NAMALWA (cell line): Measurements from ENCODE around the gene CARF.
A peak's percentile ranks its signal among the peaks of the same experiment; 100 is the strongest.
"Not testable (repeated sequence)": the region's sequence is repeated elsewhere in the genome, so short reads cannot be mapped to it uniquely, and the experiment has no call there.

Source experiments
- DNase-seq: peaks from one replicate; pipeline ENCODE4 v3.0.0-alpha.2; 2015; ENCODE audit warnings: low spot score

CARF gene

GRCh38 chr2:202911512-202912341, at the start of gene CARF, which contains the start of gene WDR12:
CARF (plus strand) TSS chr2:202912275; CDS start chr2:202941903, 29,628 bp downstream.
WDR12 (minus strand) TSS chr2:202911673; CDS start chr2:202911476, 197 bp downstream.
- peak; percentile 95 for DNase-seq

- DNase-seq = peak; percentile 84
Observed at GRCh38 chr2:202870431-202871299, 41.4 kb upstream of the CARF start.

- peak; percentile 75 for DNase-seq
Observed at GRCh38 chr2:202871300-202872141, 40.6 kb upstream of the CARF start, which contains the start of gene ICA1L. ICA1L (minus strand) TSS chr2:202871766; CDS start chr2:202829009, 42,757 bp downstream.

- DNase-seq = no peak
Observed at GRCh38 chr2:202877699-202878098, 34.4 kb upstream of the CARF start.

GRCh38 chr2:202881570-202881969, 30.5 kb upstream of the CARF start:
- no peak for DNase-seq

GRCh38 chr2:202883987-202884675, 27.9 kb upstream of the CARF start:
- DNase-seq = no peak

GRCh38 chr2:202885190-202885589, 26.9 kb upstream of the CARF start:
- DNase-seq = no peak

GRCh38 chr2:202905507-202905906, 6.6 kb upstream of the CARF start:
- DNase-seq = not testable (repeated sequence)

GRCh38 chr2:202908186-202908585, 3.9 kb upstream of the CARF start:
- DNase-seq = no peak

- DNase-seq = no peak
Observed at GRCh38 chr2:202909394-202910192, 2.5 kb upstream of the CARF start.

- DNase-seq = not testable (repeated sequence)
Observed at GRCh38 chr2:202910250-202910649, 1.8 kb upstream of the CARF start.

- peak; percentile 13 for DNase-seq
Observed at GRCh38 chr2:202910698-202911097, 1.4 kb upstream of the CARF start.

GRCh38 chr2:202911203-202911511, 918 bp upstream of the CARF start:
- DNase-seq = no peak

GRCh38 chr2:202912342-202913201, 497 bp downstream of the CARF start:
- DNase-seq = peak; percentile 19

GRCh38 chr2:202918860-202919259, 6.8 kb downstream of the CARF start:
- DNase-seq = no peak

- DNase-seq = no peak
Observed at GRCh38 chr2:202932425-202933138, 20.5 kb downstream of the CARF start.

GRCh38 chr2:202933139-202933510, 21.1 kb downstream of the CARF start:
- DNase-seq = no peak

GRCh38 chr2:202933958-202934357, 21.9 kb downstream of the CARF start:
- no peak for DNase-seq

GRCh38 chr2:202934456-202934855, 22.4 kb downstream of the CARF start:
- DNase-seq = no peak
